Measurements from ENCODE around the gene FBXO22. TPM values are rescaled to one million over a fixed set of nuclear protein-coding genes. Genes with fewer than 3 reads are reported as not detected.
"Not testable (repeated sequence)": the region's sequence is repeated elsewhere in the genome, so short reads cannot be mapped to it uniquely, and the experiment has no call there.

FBXO22 gene
- total RNA-seq, 4 donors from 2014 or later: 8.0 to 26.9 (median 18.5) TPM

GRCh38 chr15:75902129-75902557 lies 1.5 kb upstream of the FBXO22 start:
- no peaks in the 10 kb centered on the region for H3K27me3 ChIP-seq
- TF ChIP-seq CTCF (IDR thresholded peaks at IDR 0.05): no peak
- no peak for TF ChIP-seq EP300 (IDR thresholded peaks at IDR 0.05; ENCODE audit: low read depth)
- TF ChIP-seq POLR2AphosphoS5 (IDR thresholded peaks at IDR 0.05): no peak
- no peak for TF ChIP-seq POLR2A (IDR thresholded peaks at IDR 0.05)
- no peak for DNase-seq
- WGBS, 2 donors (ENCODE audit: low coverage in 1 of 2): 62 to 88% methylated on average over 2 to 8 of the region's 8 CpGs
- in situ Hi-C loops (cut with MboI; ENCODE audit: low pct_ligation_motif_present in 1 of 4, low pct_unique_long_range_greater_than_20kb in 1 of 4, low sequenced_read_pairs in 3 of 4) (no loop called here), intact Hi-C loops (cut with DNase I; ENCODE audit: low total_unique reads) (no loop called here)
- peaks cover 0 to 18% (median 5%) of the 10 kb centered on the region in 4 donors for H3K4me1 ChIP-seq
- H3K36me3 ChIP-seq: no peaks in the 10 kb centered on the region
- no peak overlapping the region for H3K4me3 ChIP-seq
- no peak overlapping the region for H3K27ac ChIP-seq
- H3K9me3 ChIP-seq: no peaks in the 10 kb centered on the region

DNA sequence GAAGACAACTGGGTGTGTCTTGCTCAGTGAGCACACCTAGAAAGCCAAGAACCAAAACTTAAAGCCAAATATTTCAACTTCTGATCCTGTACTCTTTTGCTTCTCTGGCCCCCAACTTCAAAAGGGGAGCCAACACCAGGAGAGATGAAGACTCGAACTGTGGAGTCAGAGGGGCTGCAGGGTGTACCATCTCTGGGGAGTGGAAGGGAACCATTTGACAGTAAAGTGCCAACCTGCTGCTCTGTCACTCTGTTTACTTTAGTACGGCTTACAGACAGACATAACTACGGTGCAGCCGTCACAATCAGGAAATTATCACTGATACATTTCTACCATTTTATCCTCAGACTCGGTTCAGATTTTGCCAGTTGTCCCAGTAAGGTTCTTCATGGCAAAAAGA lies 1.6 kb downstream of the FBXO22 start:
- intact Hi-C loops (cut with DNase I; ENCODE audit: low total_unique reads) (no loop called here), in situ Hi-C loops (cut with MboI; ENCODE audit: low pct_ligation_motif_present in 1 of 4, low pct_unique_long_range_greater_than_20kb in 1 of 4, low sequenced_read_pairs in 3 of 4) (no loop called here)
- H3K4me3 ChIP-seq: peak overlapping the region in 1 of 4 donors; percentile 92
- 64 to 83% methylated on average over 4 to 5 of the region's 5 CpGs for WGBS, 2 donors (ENCODE audit: low coverage in 1 of 2)
- H3K27me3 ChIP-seq: no peaks in the 10 kb centered on the region
- peaks cover 0 to 18% (median 5%) of the 10 kb centered on the region in 4 donors for H3K4me1 ChIP-seq
- H3K27ac ChIP-seq: no peak overlapping the region
- TF ChIP-seq POLR2A (IDR thresholded peaks at IDR 0.05): no peak
- no peak for TF ChIP-seq POLR2AphosphoS5 (IDR thresholded peaks at IDR 0.05)
- no peak for TF ChIP-seq CTCF (IDR thresholded peaks at IDR 0.05)
- TF ChIP-seq EP300 (IDR thresholded peaks at IDR 0.05; ENCODE audit: low read depth): no peak
- H3K9me3 ChIP-seq: no peaks in the 10 kb centered on the region
- peaks cover 0 to 5% (median 0%) of the 10 kb centered on the region in 4 donors for H3K36me3 ChIP-seq
- no peak for DNase-seq

DNA sequence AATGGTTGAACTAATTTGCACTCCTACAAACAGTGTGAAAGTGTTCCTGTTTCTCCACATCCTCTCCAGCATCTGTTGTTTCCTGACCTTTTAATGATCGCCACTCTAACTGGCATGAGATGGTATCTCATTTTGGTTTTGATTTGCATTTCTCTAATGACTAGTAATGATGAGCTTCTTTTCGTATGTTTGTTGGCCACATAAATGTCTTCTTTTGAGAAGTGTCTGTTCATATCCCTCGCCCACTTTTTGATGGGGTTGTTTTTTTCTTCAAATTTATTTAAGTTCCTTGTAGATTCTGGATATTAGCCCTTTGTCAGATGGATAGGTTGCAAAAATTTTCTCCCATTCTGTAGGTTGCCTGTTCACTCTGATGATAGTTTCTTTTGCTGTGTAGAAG lies 6.7 kb downstream of the FBXO22 start:
- DNase-seq; H3K9me3 ChIP-seq; H3K27ac ChIP-seq; H3K4me1 ChIP-seq; H3K4me3 ChIP-seq; intact Hi-C loops (cut with DNase I; ENCODE audit: low total_unique reads); H3K27me3 ChIP-seq: not testable (repeated sequence)
- in situ Hi-C loops (cut with MboI; ENCODE audit: low pct_ligation_motif_present in 1 of 4, low pct_unique_long_range_greater_than_20kb in 1 of 4, low sequenced_read_pairs in 3 of 4): loop anchor here in 1 of 4 donors (10.0 kb wide), 1 partner anchor 96 kb away; no protein-coding TSS in a partner anchor
- H3K36me3 ChIP-seq: peaks cover 0 to 16% (median 5%) of the 10 kb centered on the region in 4 donors
- WGBS, 2 donors (ENCODE audit: low coverage in 1 of 2): 94 to 95% methylated on average over 3 of the region's 3 CpGs

GRCh38 chr15:75916978-75917377 lies 13.3 kb downstream of the FBXO22 start:
- no peaks in the 10 kb centered on the region for H3K9me3 ChIP-seq
- H3K27ac ChIP-seq: no peak overlapping the region
- H3K4me1 ChIP-seq: peaks cover 0 to 7% (median 2%) of the 10 kb centered on the region in 4 donors
- TF ChIP-seq CTCF (IDR thresholded peaks at IDR 0.05): no peak
- no peak for TF ChIP-seq POLR2AphosphoS5 (IDR thresholded peaks at IDR 0.05)
- TF ChIP-seq POLR2A (IDR thresholded peaks at IDR 0.05): no peak
- no peak for TF ChIP-seq EP300 (IDR thresholded peaks at IDR 0.05; ENCODE audit: low read depth)
- intact Hi-C loops (cut with DNase I; ENCODE audit: low total_unique reads) (no loop called here), in situ Hi-C loops (cut with MboI; ENCODE audit: low pct_ligation_motif_present in 1 of 4, low pct_unique_long_range_greater_than_20kb in 1 of 4, low sequenced_read_pairs in 3 of 4) (loop anchor here in 1 of 4 donors (10.0 kb wide), 1 partner anchor 102 kb away; no protein-coding TSS in a partner anchor)
- WGBS, 2 donors (ENCODE audit: low coverage in 1 of 2): 87% methylated on average over 1 of the region's 1 CpG; no CpG with 5 or more reads in 1 of the 2 donors
- no peak for DNase-seq
- no peak overlapping the region for H3K4me3 ChIP-seq
- H3K27me3 ChIP-seq: no peaks in the 10 kb centered on the region
- H3K36me3 ChIP-seq: peaks cover 0 to 26% (median 3%) of the 10 kb centered on the region in 4 donors

- Histone ChIP-seq H3K9me3 (no peaks in the 10 kb centered on the region), H3K27ac (no peak overlapping the region), H3K36me3 (peaks cover 0 to 24% (median 3%) of the 10 kb centered on the region in 4 donors), H3K4me3 (no peak overlapping the region), H3K27me3 (no peaks in the 10 kb centered on the region), H3K4me1 (peaks cover 0 to 19% (median 9%) of the 10 kb centered on the region in 4 donors)
- 92 to 100% methylated on average over 1 of the region's 1 CpG for WGBS, 2 donors (ENCODE audit: low coverage in 1 of 2)
- DNase-seq: no peak
- TF ChIP-seq EP300 (IDR thresholded peaks at IDR 0.05; ENCODE audit: low read depth): no peak
- intact Hi-C loops (cut with DNase I; ENCODE audit: low total_unique reads): no loop called here
- in situ Hi-C loops (cut with MboI; ENCODE audit: low pct_ligation_motif_present in 1 of 4, low pct_unique_long_range_greater_than_20kb in 1 of 4, low sequenced_read_pairs in 3 of 4): loop anchor here in 1 of 4 donors (10.0 kb wide), 1 partner anchor 103 kb away; no protein-coding TSS in a partner anchor
Observed at GRCh38 chr15:75918135-75918534, 14.5 kb downstream of the FBXO22 start.
